ENCODE measurements around the gene PLA2G2C. TPM values are rescaled to one million over a fixed set of nuclear protein-coding genes. Genes with fewer than 3 reads are reported as not detected.
A peak's percentile ranks its signal among the peaks of the same experiment; 100 is the strongest.

Gene PLA2G2C
- total and polyA plus RNA-seq, 5 donors: 0.02 to 0.31 TPM; not detected in 3

- ATAC-seq: no peak
- H3K4me1 ChIP-seq (ENCODE audit: control insufficient read depth, insufficient read depth, low read length): no peaks in the 10 kb centered on the region
- WGBS: 84% methylated on average over 4 of the region's 4 CpGs
- H3K27me3 ChIP-seq (ENCODE audit: control insufficient read depth, insufficient read depth): no peaks in the 10 kb centered on the region
- intact Hi-C loops (cut with DNase I): no loop called here
- no peak overlapping the region for H3K4me3 ChIP-seq (ENCODE audit: low read length)
- H3K27ac ChIP-seq (ENCODE audit: low read length): no peak overlapping the region
- H3K9me3 ChIP-seq (ENCODE audit: control insufficient read depth, low read length): no peaks in the 10 kb centered on the region
- no peak for DNase-seq
These were observed 21.2 kb upstream of the PLA2G2C start for GRCh38 chr1:20207546-20207945.

DNA sequence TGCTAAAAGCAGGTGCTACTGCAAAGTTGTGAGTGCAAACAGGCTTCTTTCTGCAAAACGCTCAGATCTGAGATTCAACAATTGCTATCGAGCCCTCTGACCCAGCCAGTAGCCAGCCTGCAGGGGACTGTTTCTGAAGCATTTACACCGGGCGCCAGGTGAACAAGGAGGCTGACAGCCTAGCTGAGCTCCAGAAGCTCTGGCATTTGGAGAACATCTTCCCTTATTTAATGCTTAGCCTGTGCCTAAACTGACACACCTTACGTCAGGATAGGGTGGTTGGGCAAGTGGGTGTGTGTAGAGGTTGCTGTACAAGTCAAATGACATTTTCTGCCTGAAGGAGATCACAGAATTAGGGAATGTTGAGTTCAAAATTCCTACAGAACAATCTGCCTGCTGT, 15.8 kb upstream of the PLA2G2C start:
- WGBS: 86% methylated on average over 5 of the region's 5 CpGs
- DNase-seq: no peak
- peaks cover 2% of the 10 kb centered on the region for H3K4me1 ChIP-seq (ENCODE audit: control insufficient read depth, insufficient read depth, low read length)
- no peak for ATAC-seq
- H3K9me3 ChIP-seq (ENCODE audit: control insufficient read depth, low read length): no peaks in the 10 kb centered on the region
- intact Hi-C loops (cut with DNase I): no loop called here
- H3K27ac ChIP-seq (ENCODE audit: low read length): no peak overlapping the region
- H3K27me3 ChIP-seq (ENCODE audit: control insufficient read depth, insufficient read depth): no peaks in the 10 kb centered on the region
- H3K4me3 ChIP-seq (ENCODE audit: low read length): no peak overlapping the region

DNA sequence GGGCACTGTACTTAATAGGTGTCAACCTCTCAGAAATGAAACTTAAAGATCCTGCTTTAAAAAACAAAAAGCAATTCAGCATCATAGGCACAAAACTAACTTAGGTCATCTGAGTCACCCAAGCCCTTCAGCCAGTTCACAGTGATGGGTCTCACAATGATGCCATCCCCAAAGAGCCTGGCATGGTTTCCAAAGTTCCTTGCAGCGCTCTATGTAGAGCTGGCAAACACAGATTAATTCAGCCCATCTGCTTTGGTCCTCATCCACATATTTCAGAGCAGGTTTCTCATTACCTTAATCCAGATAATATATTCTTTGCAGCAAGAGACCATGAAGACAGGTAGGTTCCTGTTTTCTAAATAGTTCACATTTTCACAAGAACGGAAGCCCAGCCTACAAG, 14.6 kb upstream of the PLA2G2C start:
- ATAC-seq: no peak
- Histone ChIP-seq H3K27ac (ENCODE audit: low read length) (no peak overlapping the region), H3K4me3 (ENCODE audit: low read length) (no peak overlapping the region), H3K27me3 (ENCODE audit: control insufficient read depth, insufficient read depth) (no peaks in the 10 kb centered on the region), H3K9me3 (ENCODE audit: control insufficient read depth, low read length) (no peaks in the 10 kb centered on the region), H3K4me1 (ENCODE audit: control insufficient read depth, insufficient read depth, low read length) (peaks cover 2% of the 10 kb centered on the region)
- WGBS: 79% methylated on average over 2 of the region's 2 CpGs
- no peak for DNase-seq
- intact Hi-C loops (cut with DNase I): no loop called here

DNA sequence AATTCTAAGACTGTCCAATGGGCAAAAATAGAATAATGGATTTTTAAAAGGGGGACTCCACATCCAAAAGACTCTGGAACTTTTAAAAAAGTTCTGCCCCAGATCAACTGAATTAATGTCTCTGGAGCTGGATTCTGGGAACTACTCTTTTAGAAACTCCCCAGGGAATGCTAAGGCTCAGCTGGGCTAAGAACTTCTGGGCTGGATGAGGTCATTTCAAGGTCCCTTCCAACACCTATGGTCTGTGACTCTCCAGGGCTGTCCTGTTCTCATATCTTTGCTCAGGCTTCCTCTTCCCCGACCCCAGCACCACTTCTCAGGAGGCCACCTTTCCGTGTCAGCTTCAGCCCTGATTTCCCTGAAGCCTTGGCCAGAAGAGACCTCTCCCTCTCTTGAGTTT, 13.5 kb upstream of the PLA2G2C start:
- WGBS: 50% methylated on average over 2 of the region's 2 CpGs
- intact Hi-C loops (cut with DNase I): loop anchor here in 2 of 4 donors (5.0 kb wide), 2 partner anchors 98 to 278 kb away; partner anchors contain the start of gene PLA2G2E (in 1 of the 2)
- H3K27me3 ChIP-seq (ENCODE audit: control insufficient read depth, insufficient read depth): no peaks in the 10 kb centered on the region

GRCh38 chr1:20199403-20199802, 13.1 kb upstream of the PLA2G2C start:
- ATAC-seq (no peak), DNase-seq (no peak)
- peaks cover 4% of the 10 kb centered on the region for H3K4me1 ChIP-seq (ENCODE audit: control insufficient read depth, insufficient read depth, low read length)
- intact Hi-C loops (cut with DNase I): loop anchor here in 2 of 4 donors (5.0 kb wide), 2 partner anchors 97 to 277 kb away; partner anchors contain the start of gene PLA2G2E (in 1 of the 2)
- H3K9me3 ChIP-seq (ENCODE audit: control insufficient read depth, low read length): no peaks in the 10 kb centered on the region
- no peak overlapping the region for H3K4me3 ChIP-seq (ENCODE audit: low read length)
- 51% methylated on average over 3 of the region's 3 CpGs for WGBS
- no peak overlapping the region for H3K27ac ChIP-seq (ENCODE audit: low read length)
- no peaks in the 10 kb centered on the region for H3K27me3 ChIP-seq (ENCODE audit: control insufficient read depth, insufficient read depth)

More for the DNA sequence above, 13.5 kb upstream of the PLA2G2C start:
- no peak for ATAC-seq
- Histone ChIP-seq H3K27ac (ENCODE audit: low read length) (no peak overlapping the region), H3K9me3 (ENCODE audit: control insufficient read depth, low read length) (no peaks in the 10 kb centered on the region), H3K4me1 (ENCODE audit: control insufficient read depth, insufficient read depth, low read length) (peaks cover 4% of the 10 kb centered on the region), H3K4me3 (ENCODE audit: low read length) (no peak overlapping the region)
- no peak for DNase-seq

GRCh38 chr1:20198918-20199317, 12.6 kb upstream of the PLA2G2C start:
- 57% methylated on average over 7 of the region's 7 CpGs for WGBS
- intact Hi-C loops (cut with DNase I): loop anchor here in 2 of 4 donors (5.0 kb wide), 2 partner anchors 97 to 277 kb away; partner anchors contain the start of gene PLA2G2E (in 1 of the 2)
- H3K27me3 ChIP-seq (ENCODE audit: control insufficient read depth, insufficient read depth): no peaks in the 10 kb centered on the region
- ATAC-seq (no peak), DNase-seq (no peak)
- H3K27ac ChIP-seq (ENCODE audit: low read length): no peak overlapping the region
- no peaks in the 10 kb centered on the region for H3K9me3 ChIP-seq (ENCODE audit: control insufficient read depth, low read length)
- peaks cover 4% of the 10 kb centered on the region for H3K4me1 ChIP-seq (ENCODE audit: control insufficient read depth, insufficient read depth, low read length)
- H3K4me3 ChIP-seq (ENCODE audit: low read length): no peak overlapping the region

DNA sequence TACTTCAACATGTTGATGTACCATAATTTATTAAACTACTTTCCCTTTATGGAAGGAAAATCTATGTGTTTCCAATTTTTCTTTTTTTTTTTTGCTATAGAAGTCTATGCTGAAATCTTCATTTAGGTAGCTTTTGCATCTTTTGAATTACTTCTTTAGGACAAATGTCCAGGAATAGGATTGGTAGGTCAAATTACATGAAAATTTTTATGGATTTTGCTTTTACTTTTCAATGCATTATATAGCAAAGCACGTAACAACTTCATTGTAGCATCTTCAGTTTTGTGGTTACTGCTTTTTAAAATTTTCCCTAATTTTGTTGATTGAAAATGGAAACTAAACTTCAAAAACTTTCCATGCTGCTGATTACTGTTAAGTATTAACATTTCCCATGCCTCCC, 12.0 kb upstream of the PLA2G2C start:
- ATAC-seq (no peak), DNase-seq (no peak)
- Histone ChIP-seq H3K4me1 (ENCODE audit: control insufficient read depth, insufficient read depth, low read length) (peaks cover 4% of the 10 kb centered on the region), H3K9me3 (ENCODE audit: control insufficient read depth, low read length) (no peaks in the 10 kb centered on the region), H3K27ac (ENCODE audit: low read length) (no peak overlapping the region), H3K4me3 (ENCODE audit: low read length) (no peak overlapping the region), H3K27me3 (ENCODE audit: control insufficient read depth, insufficient read depth) (no peaks in the 10 kb centered on the region)
- 79% methylated on average over 1 of the region's 1 CpG for WGBS
- intact Hi-C loops (cut with DNase I): loop anchor here in 2 of 4 donors (5.0 kb wide), 2 partner anchors 96 to 276 kb away; partner anchors contain the start of gene PLA2G2E (in 1 of the 2)

- Histone ChIP-seq H3K27me3 (ENCODE audit: control insufficient read depth, insufficient read depth) (no peaks in the 10 kb centered on the region), H3K9me3 (ENCODE audit: control insufficient read depth, low read length) (no peaks in the 10 kb centered on the region), H3K4me1 (ENCODE audit: control insufficient read depth, insufficient read depth, low read length) (peaks cover 6% of the 10 kb centered on the region), H3K4me3 (ENCODE audit: low read length) (no peak overlapping the region), H3K27ac (ENCODE audit: low read length) (no peak overlapping the region)
- intact Hi-C loops (cut with DNase I): loop anchor here in 2 of 4 donors (5.0 kb wide), 2 partner anchors 95 to 275 kb away; partner anchors contain the start of gene PLA2G2E (in 1 of the 2)
- DNase-seq: peak in 1 of 3 donors; percentile 43
- 58% methylated on average over 6 of the region's 6 CpGs for WGBS
- ATAC-seq: no peak
These were observed 11.0 kb upstream of the PLA2G2C start for GRCh38 chr1:20197329-20197791.

GRCh38 chr1:20195462-20195780, 9.1 kb upstream of the PLA2G2C start:
- Histone ChIP-seq H3K27me3 (ENCODE audit: control insufficient read depth, insufficient read depth) (no peaks in the 10 kb centered on the region), H3K9me3 (ENCODE audit: control insufficient read depth, low read length) (no peaks in the 10 kb centered on the region), H3K4me3 (ENCODE audit: low read length) (no peak overlapping the region), H3K4me1 (ENCODE audit: control insufficient read depth, insufficient read depth, low read length) (peaks cover 8% of the 10 kb centered on the region), H3K27ac (ENCODE audit: low read length) (no peak overlapping the region)
- 66% methylated on average over 4 of the region's 4 CpGs for WGBS
- DNase-seq (no peak), ATAC-seq (no peak)
- intact Hi-C loops (cut with DNase I): loop anchor here in 2 of 4 donors (5.0 kb wide), 2 partner anchors 93 to 273 kb away; partner anchors contain the start of gene PLA2G2E (in 1 of the 2)

DNA sequence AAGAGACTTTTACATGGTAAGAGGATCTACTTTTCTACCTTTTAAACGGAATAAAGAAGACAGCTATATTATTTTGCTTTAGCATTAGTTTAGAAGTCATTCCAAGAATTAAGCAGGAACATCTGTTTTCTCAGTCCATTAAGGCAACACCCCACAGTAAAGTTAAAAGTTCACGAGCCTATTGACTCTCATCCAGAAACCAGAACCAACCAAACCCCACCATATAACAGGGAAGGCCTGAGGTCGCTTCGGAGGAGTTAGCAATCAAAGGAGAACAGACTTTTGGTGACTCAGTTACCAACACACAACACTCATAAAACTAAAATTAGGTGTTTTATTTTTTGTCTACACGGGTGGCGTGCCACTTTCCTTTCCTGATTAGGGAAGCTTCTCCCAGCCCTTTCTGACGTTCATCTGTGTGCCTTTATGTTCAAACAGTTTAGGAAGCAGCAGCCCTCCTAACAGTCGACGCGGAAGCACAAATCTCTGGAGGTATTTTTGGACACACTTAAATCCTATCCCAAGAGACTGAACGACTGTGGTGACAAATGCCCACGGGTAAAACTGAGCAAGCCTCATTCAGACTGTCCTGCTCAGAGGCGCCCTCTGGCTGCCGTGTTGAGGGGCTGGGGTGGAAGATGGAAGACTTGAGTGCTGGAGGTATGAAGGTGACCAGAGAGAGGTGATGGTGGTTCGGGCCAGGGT, 8.6 kb upstream of the PLA2G2C start:
- Histone ChIP-seq H3K27me3 (ENCODE audit: control insufficient read depth, insufficient read depth) (no peaks in the 10 kb centered on the region), H3K4me1 (ENCODE audit: control insufficient read depth, insufficient read depth, low read length) (peaks cover 8% of the 10 kb centered on the region), H3K27ac (ENCODE audit: low read length) (no peak overlapping the region), H3K9me3 (ENCODE audit: control insufficient read depth, low read length) (no peaks in the 10 kb centered on the region), H3K4me3 (ENCODE audit: low read length) (no peak overlapping the region)
- ATAC-seq: peak; percentile 72 to 79
- 30% methylated on average over 15 of the region's 15 CpGs for WGBS
- intact Hi-C loops (cut with DNase I): loop anchor here in 2 of 4 donors (5.0 kb wide), 2 partner anchors 93 to 273 kb away; partner anchors contain the start of gene PLA2G2E (in 1 of the 2)
- DNase-seq: peak; percentile 73 to 89 (median 88)

GRCh38 chr1:20194224-20194623, 7.9 kb upstream of the PLA2G2C start:
- no peaks in the 10 kb centered on the region for H3K27me3 ChIP-seq (ENCODE audit: control insufficient read depth, insufficient read depth)
- ATAC-seq (no peak), DNase-seq (no peak)
- intact Hi-C loops (cut with DNase I): no loop called here
- WGBS: 89% methylated on average over 2 of the region's 2 CpGs
- H3K27ac ChIP-seq (ENCODE audit: low read length): no peak overlapping the region
- no peak overlapping the region for H3K4me3 ChIP-seq (ENCODE audit: low read length)
- H3K4me1 ChIP-seq (ENCODE audit: control insufficient read depth, insufficient read depth, low read length): peaks cover 7% of the 10 kb centered on the region
- H3K9me3 ChIP-seq (ENCODE audit: control insufficient read depth, low read length): no peaks in the 10 kb centered on the region

All from right cardiac atrium (tissue), 5 donors.